ENCODE results near the gene ITIH3. TPM values are rescaled to one million over a fixed set of nuclear protein-coding genes. Genes with fewer than 3 reads are reported as not detected.

The ITIH3 gene
- total and polyA plus RNA-seq, 2 of the 4 experiments (the other 2 are of a cell fraction): 0.72 to 0.94 TPM

- H3K4me1 ChIP-seq (ENCODE audit: control insufficient read depth, insufficient read depth, low read length): no peaks in the 10 kb centered on the region
- TF ChIP-seq MXI1 (IDR thresholded peaks at IDR 0.05; ENCODE audit: borderline replicate concordance, low read depth, low read length): no peak
- no peak for TF ChIP-seq FOS (IDR thresholded peaks at IDR 0.05; ENCODE audit: low read depth, low read length)
- TF ChIP-seq, protein P1, sequence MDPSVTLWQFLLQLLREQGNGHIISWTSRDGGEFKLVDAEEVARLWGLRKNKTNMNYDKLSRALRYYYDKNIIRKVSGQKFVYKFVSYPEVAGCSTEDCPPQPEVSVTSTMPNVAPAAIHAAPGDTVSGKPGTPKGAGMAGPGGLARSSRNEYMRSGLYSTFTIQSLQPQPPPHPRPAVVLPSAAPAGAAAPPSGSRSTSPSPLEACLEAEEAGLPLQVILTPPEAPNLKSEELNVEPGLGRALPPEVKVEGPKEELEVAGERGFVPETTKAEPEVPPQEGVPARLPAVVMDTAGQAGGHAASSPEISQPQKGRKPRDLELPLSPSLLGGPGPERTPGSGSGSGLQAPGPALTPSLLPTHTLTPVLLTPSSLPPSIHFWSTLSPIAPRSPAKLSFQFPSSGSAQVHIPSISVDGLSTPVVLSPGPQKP (IDR thresholded peaks at IDR 0.05; ENCODE audit: borderline replicate concordance, low read depth, low read length): no peak
- TF ChIP-seq CEBPB (IDR thresholded peaks at IDR 0.05; ENCODE audit: low read depth, low read length): no peak
- TF ChIP-seq RFX5 (IDR thresholded peaks at IDR 0.05; ENCODE audit: low read depth, low read length): no peak
- TF ChIP-seq, protein P2, sequence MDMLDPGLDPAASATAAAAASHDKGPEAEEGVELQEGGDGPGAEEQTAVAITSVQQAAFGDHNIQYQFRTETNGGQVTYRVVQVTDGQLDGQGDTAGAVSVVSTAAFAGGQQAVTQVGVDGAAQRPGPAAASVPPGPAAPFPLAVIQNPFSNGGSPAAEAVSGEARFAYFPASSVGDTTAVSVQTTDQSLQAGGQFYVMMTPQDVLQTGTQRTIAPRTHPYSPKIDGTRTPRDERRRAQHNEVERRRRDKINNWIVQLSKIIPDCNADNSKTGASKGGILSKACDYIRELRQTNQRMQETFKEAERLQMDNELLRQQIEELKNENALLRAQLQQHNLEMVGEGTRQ (IDR thresholded peaks at IDR 0.05; ENCODE audit: low read depth, low read length): no peak
- no peak for TF ChIP-seq MAZ (IDR thresholded peaks at IDR 0.05; ENCODE audit: borderline replicate concordance, low read depth, low read length)
- TF ChIP-seq BHLHE40 (IDR thresholded peaks at IDR 0.05; ENCODE audit: low read depth, low read length): no peak
- no peak for TF ChIP-seq RAD21 (IDR thresholded peaks at IDR 0.05; ENCODE audit: low read length)
- TF ChIP-seq NFE2L2 (IDR thresholded peaks at IDR 0.05; ENCODE audit: low read depth, low read length): no peak
Measured at GRCh38 chr3:52787246-52787645, 7.3 kb upstream of the ITIH3 start.

More at GRCh38 chr3:52787246-52787645, 7.3 kb upstream of the ITIH3 start:
- H3K36me3 ChIP-seq (ENCODE audit: control insufficient read depth, insufficient read depth, low read length): no peaks in the 10 kb centered on the region
- no peak overlapping the region for H2BK5ac ChIP-seq (ENCODE audit: low read depth, low read length, poor library complexity, severe bottlenecking)
- H3K9me1 ChIP-seq (ENCODE audit: insufficient read depth, low read length): no peaks in the 10 kb centered on the region; the same call in 1 of the 2 replicates
- no peak overlapping the region for H3K4ac ChIP-seq (ENCODE audit: low read depth, low read length)
- H2BK15ac ChIP-seq (ENCODE audit: low read depth, low read length): no peak overlapping the region
- no peaks in the 10 kb centered on the region for H4K20me1 ChIP-seq (ENCODE audit: insufficient read depth, low read length)
- no peak overlapping the region for H3K18ac ChIP-seq (ENCODE audit: low read depth, low read length)
- no peak overlapping the region for H3K9ac ChIP-seq (ENCODE audit: low read depth, low read length)
- no peak overlapping the region for H2BK20ac ChIP-seq (ENCODE audit: low read depth, low read length)
- DNase-seq (no peak), ATAC-seq (ENCODE audit: low read depth) (no peak)
- no peak overlapping the region for H3K14ac ChIP-seq (replicated peaks; ENCODE audit: low read depth, low read length)
- no peak overlapping the region for H3K56ac ChIP-seq (ENCODE audit: extremely low read depth, insufficient read depth, low read length)
- no peak overlapping the region for H4K91ac ChIP-seq (ENCODE audit: insufficient read depth, low read depth, low read length)
- intact Hi-C loops (cut with micrococcal nuclease) (no loop called here), in situ Hi-C loops (cut with MboI; ENCODE audit: low sequenced_read_pairs) (no loop called here), dilution Hi-C loops (cut with HindIII; ENCODE audit: low sequenced_read_pairs, unreplicated experiment) (no loop called here)
- no peak overlapping the region for H3K4me3 ChIP-seq (ENCODE audit: insufficient read depth, low read depth, low read length)
- no peak overlapping the region for H4K5ac ChIP-seq (ENCODE audit: low read depth, low read length)
- no peak overlapping the region for H2AFZ ChIP-seq (replicated peaks; ENCODE audit: low read length, poor library complexity)
- no peak overlapping the region for H2AK9ac ChIP-seq (replicated peaks; ENCODE audit: low read depth, low read length, poor library complexity)
- peaks cover 53% of the 10 kb centered on the region for H3K27me3 ChIP-seq (ENCODE audit: control insufficient read depth, insufficient read depth, low read length)
- no peak overlapping the region for H3K23ac ChIP-seq (ENCODE audit: low read depth, low read length)
- ChIA-PET POLR2A (ENCODE audit: unreplicated experiment) (no interaction called here), CTCF (no interaction called here)
- no peak overlapping the region for H2BK120ac ChIP-seq (ENCODE audit: low read depth, low read length)
- no peak overlapping the region for H3K27ac ChIP-seq (ENCODE audit: insufficient read depth, low read length)
- H3K9me3 ChIP-seq (ENCODE audit: control insufficient read depth, insufficient read depth, low read length): no peaks in the 10 kb centered on the region
- WGBS, 2 experiments (ENCODE audit: extremely low coverage in 2 of 2, insufficient read length in 1 of 2): 55% methylated on average over 4 of the region's 11 CpGs; no CpG with 5 or more reads in 1 of the 2 experiments
- no peaks in the 10 kb centered on the region for H3K79me1 ChIP-seq (ENCODE audit: low read depth in 1 of 2, low read length in 2 of 2)
- no peak overlapping the region for H3K4me2 ChIP-seq (ENCODE audit: low read depth, low read length)
- BruUV-seq (replicated peaks): no TSS peak
- H4K8ac ChIP-seq (ENCODE audit: low read depth in 2 of 2, low read length in 2 of 2): no peak overlapping the region
- H2AK5ac ChIP-seq (ENCODE audit: low read depth, low read length): no peak overlapping the region

Data from IMR-90 (cell line).